Loucy (cell line): ENCODE data around the gene MEN1.

Experiments
- EZH2phosphoT487 ChIP-seq: fragments of 200-600 bp; IDR thresholded peaks from 2 replicates; pipeline ENCODE4 v1.6.1; 2018; ENCODE audit warnings: antibody characterized with exemption, mild to moderate bottlenecking, moderate library complexity, borderline replicate concordance
- TF ChIP-seq, protein P1 (sequence below): fragments of 200-600 bp; sonication (generic); conservative IDR thresholded peaks from 2 replicates; pipeline ENCODE4 v1.5.1; 2014; ENCODE audit warnings: mild to moderate bottlenecking, antibody characterized with exemption, low read length

DNA sequence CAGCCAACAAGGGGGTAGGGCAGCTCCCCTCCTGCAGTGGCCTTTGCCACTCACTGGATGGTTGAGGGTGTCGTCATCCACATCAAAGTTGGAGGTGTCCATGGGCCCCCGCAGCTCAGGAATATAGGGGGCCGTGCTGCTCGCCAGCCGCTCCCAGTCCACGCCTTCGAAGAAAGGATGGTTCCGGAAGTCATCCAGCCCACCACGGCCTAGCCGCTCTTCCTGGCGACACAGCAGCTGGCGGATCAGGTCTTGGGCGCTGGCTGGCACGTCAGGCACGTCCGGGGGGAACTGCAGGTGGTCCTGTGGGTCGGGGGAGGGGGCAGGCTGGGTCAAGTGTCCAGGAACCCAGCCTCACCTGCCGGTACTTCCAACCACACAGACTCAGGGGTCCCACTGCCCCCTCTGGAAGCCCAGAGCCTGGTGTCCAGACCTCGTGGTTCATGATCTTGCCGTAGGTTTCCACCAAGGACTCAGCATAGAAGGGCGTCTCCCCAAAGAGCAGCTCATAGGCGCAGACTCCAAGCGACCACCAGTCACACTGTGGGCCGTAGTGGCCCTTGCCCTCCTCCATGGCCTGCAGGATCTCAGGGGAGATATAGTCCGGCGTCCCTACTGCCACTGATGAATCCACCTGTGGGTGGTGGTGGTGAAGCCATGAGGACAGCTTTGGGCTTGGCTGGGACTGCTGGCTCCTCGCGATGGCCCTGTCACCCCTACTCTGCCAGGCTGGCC lies 28.4 kb upstream of the MEN1 start:
- TF ChIP-seq, protein P1, sequence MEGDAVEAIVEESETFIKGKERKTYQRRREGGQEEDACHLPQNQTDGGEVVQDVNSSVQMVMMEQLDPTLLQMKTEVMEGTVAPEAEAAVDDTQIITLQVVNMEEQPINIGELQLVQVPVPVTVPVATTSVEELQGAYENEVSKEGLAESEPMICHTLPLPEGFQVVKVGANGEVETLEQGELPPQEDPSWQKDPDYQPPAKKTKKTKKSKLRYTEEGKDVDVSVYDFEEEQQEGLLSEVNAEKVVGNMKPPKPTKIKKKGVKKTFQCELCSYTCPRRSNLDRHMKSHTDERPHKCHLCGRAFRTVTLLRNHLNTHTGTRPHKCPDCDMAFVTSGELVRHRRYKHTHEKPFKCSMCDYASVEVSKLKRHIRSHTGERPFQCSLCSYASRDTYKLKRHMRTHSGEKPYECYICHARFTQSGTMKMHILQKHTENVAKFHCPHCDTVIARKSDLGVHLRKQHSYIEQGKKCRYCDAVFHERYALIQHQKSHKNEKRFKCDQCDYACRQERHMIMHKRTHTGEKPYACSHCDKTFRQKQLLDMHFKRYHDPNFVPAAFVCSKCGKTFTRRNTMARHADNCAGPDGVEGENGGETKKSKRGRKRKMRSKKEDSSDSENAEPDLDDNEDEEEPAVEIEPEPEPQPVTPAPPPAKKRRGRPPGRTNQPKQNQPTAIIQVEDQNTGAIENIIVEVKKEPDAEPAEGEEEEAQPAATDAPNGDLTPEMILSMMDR: no peak
- TF ChIP-seq EZH2phosphoT487: no peak
